ENCODE measurements around the gene HLCS. TPM values are rescaled to one million over a fixed set of nuclear protein-coding genes. Genes with fewer than 3 reads are reported as not detected.

The HLCS gene
- total and polyA plus RNA-seq, 10 of the 15 experiments (the other 5 are each of a cell fraction or from before 2014, with no cell fraction given), result 1.5 to 12.7 (median 9.6) TPM

DNA sequence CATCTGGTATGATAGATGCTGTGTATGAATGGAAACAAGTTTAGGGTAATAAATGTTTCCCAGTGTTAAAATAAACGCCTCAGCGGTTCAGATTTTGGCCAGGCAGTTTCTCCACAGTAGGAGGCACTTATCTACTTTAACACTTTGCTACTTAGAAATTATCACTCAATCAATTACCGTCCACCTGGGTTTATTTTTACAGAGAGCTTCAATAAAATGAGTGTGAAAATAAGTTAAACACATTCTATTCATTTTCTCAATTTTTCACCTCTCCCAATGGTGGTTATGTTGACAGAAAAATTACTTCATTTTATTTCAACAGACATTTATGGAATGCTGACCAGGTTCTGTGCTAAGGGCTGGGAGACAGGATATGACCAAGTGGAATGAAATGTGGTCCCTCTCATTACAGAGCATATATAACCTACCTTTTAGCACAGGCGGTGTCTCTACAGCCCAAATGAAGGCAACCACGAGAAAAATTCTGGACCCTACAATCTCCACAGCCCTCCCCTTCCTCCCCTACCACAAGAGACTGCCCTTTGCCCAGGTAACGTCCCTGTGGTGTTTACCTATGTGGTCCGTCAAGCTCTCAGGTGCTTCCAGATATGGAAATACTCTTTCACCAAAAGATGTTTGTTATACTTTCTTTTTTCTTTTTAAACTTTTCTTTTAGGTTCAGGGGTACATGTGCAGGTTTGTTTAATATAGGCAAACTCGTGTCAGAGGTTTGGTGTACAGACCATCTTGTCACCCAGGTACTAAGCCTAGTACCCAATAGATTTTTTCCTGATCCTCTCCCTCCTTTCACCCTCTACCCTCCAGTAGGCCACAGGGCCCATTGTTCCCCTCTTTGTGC, 105.5 kb downstream of the HLCS start:
- Histone ChIP-seq H3K79me2 (ENCODE audit: control insufficient read depth, insufficient read depth, low read length) (no peaks in the 10 kb centered on the region), H3K4me1 (ENCODE audit: control insufficient read depth, insufficient read depth, low read length) (peaks cover 9% of the 10 kb centered on the region; the same call in 1 of the 2 replicates), H3K9ac (ENCODE audit: control insufficient read depth, insufficient read depth, low read length) (no peak overlapping the region), H3K9me3 (replicated peaks; ENCODE audit: control insufficient read depth, insufficient read depth, low read length) (no peaks in the 10 kb centered on the region), H3K27ac (ENCODE audit: control insufficient read depth, insufficient read depth) (no peak overlapping the region), H3K27me3 (replicated peaks in 1 of 2; ENCODE audit: control insufficient read depth in 2 of 2, insufficient read depth in 2 of 2, low read length in 1 of 2) (no peaks in the 10 kb centered on the region), H4K20me1 (ENCODE audit: control insufficient read depth, insufficient read depth) (no peaks in the 10 kb centered on the region), H2AFZ (ENCODE audit: control insufficient read depth, low read depth, low read length) (no peak overlapping the region), H3K4me3 (no peak overlapping the region), H3K36me3 (ENCODE audit: control insufficient read depth in 2 of 2, insufficient read depth in 2 of 2, low read length in 1 of 2) (no peaks in the 10 kb centered on the region), H3K4me2 (ENCODE audit: control insufficient read depth, insufficient read depth) (no peak overlapping the region)
- no peak for ATAC-seq
- RAD21 ChIA-PET (ENCODE audit: unreplicated experiment), result no interaction called here
- POLR2A ChIA-PET, result no interaction called here
- CTCF ChIA-PET, result interaction anchor here (1.0 to 1.2 kb wide), 2 partner anchors 12 to 230 kb away, joined by 3 to 5 read pairs; no protein-coding TSS in a partner anchor
- 82% methylated on average over 8 of the region's 8 CpGs for WGBS (ENCODE audit: insufficient coverage, insufficient replicate concordance, low lambda C conversion rate, missing lambda C conversion rate)
- in situ Hi-C loops (cut with MboI) (no loop called here), intact Hi-C loops (cut with micrococcal nuclease; ENCODE audit: unreplicated experiment) (no loop called here)
- no TSS peak for BruUV-seq (replicated peaks)
- SMC1A ChIA-PET (ENCODE audit: uncharacterized antibody, unreplicated experiment), result interaction anchor here (0.6 to 0.7 kb wide), 2 partner anchors 441 to 696 kb away, joined by 3 read pairs; no protein-coding TSS in a partner anchor
- TF ChIP-seq, protein P1, sequence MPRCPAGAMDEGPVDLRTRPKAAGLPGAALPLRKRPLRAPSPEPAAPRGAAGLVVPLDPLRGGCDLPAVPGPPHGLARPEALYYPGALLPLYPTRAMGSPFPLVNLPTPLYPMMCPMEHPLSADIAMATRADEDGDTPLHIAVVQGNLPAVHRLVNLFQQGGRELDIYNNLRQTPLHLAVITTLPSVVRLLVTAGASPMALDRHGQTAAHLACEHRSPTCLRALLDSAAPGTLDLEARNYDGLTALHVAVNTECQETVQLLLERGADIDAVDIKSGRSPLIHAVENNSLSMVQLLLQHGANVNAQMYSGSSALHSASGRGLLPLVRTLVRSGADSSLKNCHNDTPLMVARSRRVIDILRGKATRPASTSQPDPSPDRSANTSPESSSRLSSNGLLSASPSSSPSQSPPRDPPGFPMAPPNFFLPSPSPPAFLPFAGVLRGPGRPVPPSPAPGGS (IDR thresholded peaks at IDR 0.05; ENCODE audit: borderline replicate concordance, insufficient read depth, low read depth, low read length, poor library complexity, severe bottlenecking), result no peak
- no peak for TF ChIP-seq NR2F1 (conservative IDR thresholded peaks at IDR 0.05)
- TF ChIP-seq RB1 (IDR thresholded peaks at IDR 0.05; ENCODE audit: borderline replicate concordance), result no peak
- no peak for TF ChIP-seq EP300 (IDR thresholded peaks at IDR 0.05; ENCODE audit: borderline replicate concordance in 1 of 2, control insufficient read depth in 1 of 2, low read depth in 2 of 2, low read length in 2 of 2)
- no peak for TF ChIP-seq POLR2A (IDR thresholded peaks at IDR 0.05; ENCODE audit: low read depth, low read length)
- no peak for TF ChIP-seq NFXL1 (IDR thresholded peaks at IDR 0.05; ENCODE audit: borderline replicate concordance)
- TF ChIP-seq ZNF217 (IDR thresholded peaks at IDR 0.05), result no peak
- TF ChIP-seq ZBED1 (IDR thresholded peaks at IDR 0.05; ENCODE audit: borderline replicate concordance), result no peak
- TF ChIP-seq NRF1 (conservative IDR thresholded peaks at IDR 0.05; ENCODE audit: low read depth, low read length), result no peak
- TF ChIP-seq KLF5 (IDR thresholded peaks at IDR 0.05; ENCODE audit: partially characterized antibody), result no peak
- no peak for TF ChIP-seq SREBF2 (IDR thresholded peaks at IDR 0.05; ENCODE audit: low read length)
- TF ChIP-seq, protein P2, sequence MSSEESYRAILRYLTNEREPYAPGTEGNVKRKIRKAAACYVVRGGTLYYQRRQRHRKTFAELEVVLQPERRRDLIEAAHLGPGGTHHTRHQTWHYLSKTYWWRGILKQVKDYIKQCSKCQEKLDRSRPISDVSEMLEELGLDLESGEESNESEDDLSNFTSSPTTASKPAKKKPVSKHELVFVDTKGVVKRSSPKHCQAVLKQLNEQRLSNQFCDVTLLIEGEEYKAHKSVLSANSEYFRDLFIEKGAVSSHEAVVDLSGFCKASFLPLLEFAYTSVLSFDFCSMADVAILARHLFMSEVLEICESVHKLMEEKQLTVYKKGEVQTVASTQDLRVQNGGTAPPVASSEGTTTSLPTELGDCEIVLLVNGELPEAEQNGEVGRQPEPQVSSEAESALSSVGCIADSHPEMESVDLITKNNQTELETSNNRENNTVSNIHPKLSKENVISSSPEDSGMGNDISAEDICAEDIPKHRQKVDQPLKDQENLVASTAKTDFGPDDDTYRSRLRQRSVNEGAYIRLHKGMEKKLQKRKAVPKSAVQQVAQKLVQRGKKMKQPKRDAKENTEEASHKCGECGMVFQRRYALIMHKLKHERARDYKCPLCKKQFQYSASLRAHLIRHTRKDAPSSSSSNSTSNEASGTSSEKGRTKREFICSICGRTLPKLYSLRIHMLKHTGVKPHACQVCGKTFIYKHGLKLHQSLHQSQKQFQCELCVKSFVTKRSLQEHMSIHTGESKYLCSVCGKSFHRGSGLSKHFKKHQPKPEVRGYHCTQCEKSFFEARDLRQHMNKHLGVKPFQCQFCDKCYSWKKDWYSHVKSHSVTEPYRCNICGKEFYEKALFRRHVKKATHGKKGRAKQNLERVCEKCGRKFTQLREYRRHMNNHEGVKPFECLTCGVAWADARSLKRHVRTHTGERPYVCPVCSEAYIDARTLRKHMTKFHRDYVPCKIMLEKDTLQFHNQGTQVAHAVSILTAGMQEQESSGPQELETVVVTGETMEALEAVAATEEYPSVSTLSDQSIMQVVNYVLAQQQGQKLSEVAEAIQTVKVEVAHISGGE (CRISPR knock-in tag; IDR thresholded peaks at IDR 0.05), result no peak
- no peak for TF ChIP-seq RELA (IDR thresholded peaks at IDR 0.05; ENCODE audit: borderline replicate concordance, partially characterized antibody)
- no peak for TF ChIP-seq HDGF (IDR thresholded peaks at IDR 0.05)
- TF ChIP-seq GATAD2B (conservative IDR thresholded peaks at IDR 0.05; ENCODE audit: low read depth), result no peak
- TF ChIP-seq STAT1 (conservative IDR thresholded peaks at IDR 0.05), result no peak
- no peak for TF ChIP-seq ASH2L (IDR thresholded peaks at IDR 0.05; ENCODE audit: borderline replicate concordance, low read depth)
- no peak for TF ChIP-seq ZZZ3 (IDR thresholded peaks at IDR 0.05; ENCODE audit: control insufficient read depth, insufficient read length, low read depth)
- no peak for FAIRE-seq
- DNase-seq (ENCODE audit: low read depth, low spot score), result no peak

Measured in GM12878 (cell line).